ENCODE data around the gene MUCL3.

The MUCL3 gene

GRCh38 chr6:31001281-31001888, 60.6 kb downstream of the MUCL3 start:
- no peak for TF ChIP-seq TAF1 (IDR thresholded peaks at IDR 0.05; ENCODE audit: low read depth)
- no peak for TF ChIP-seq CEBPB (IDR thresholded peaks at IDR 0.05)
- no peak for TF ChIP-seq USF1 (IDR thresholded peaks at IDR 0.05)
- TF ChIP-seq EP300 (IDR thresholded peaks at IDR 0.05; ENCODE audit: borderline replicate concordance), result no peak

- TF ChIP-seq ZBTB7A (IDR thresholded peaks at IDR 0.05; ENCODE audit: low read depth) (no peak), FOXM1 (IDR thresholded peaks at IDR 0.05; ENCODE audit: borderline replicate concordance, low read depth) (no peak), NFIC (IDR thresholded peaks at IDR 0.05) (no peak), MAX (IDR thresholded peaks at IDR 0.05) (no peak), EGR1 (IDR thresholded peaks at IDR 0.05) (no peak), CREB1 (IDR thresholded peaks at IDR 0.05; ENCODE audit: low read depth) (no peak), REST (IDR thresholded peaks at IDR 0.05; ENCODE audit: low read depth) (no peak), EP300 (IDR thresholded peaks at IDR 0.05; ENCODE audit: borderline replicate concordance) (no peak), TAF1 (IDR thresholded peaks at IDR 0.05; ENCODE audit: low read depth) (no peak), TCF12 (IDR thresholded peaks at IDR 0.05; ENCODE audit: low read depth) (no peak), USF1 (IDR thresholded peaks at IDR 0.05) (no peak), TEAD4 (IDR thresholded peaks at IDR 0.05) (no peak), YY1 (IDR thresholded peaks at IDR 0.05; ENCODE audit: low read depth) (no peak), CEBPB (IDR thresholded peaks at IDR 0.05) (no peak), RAD21 (IDR thresholded peaks at IDR 0.05; ENCODE audit: low read depth) (no peak)
These were observed 61.7 kb downstream of the MUCL3 start for GRCh38 chr6:31002471-31002870.

Data from Ishikawa (cell line).